Erythroblast (primary cell): Measurements from ENCODE around the gene ELAPOR2.
"Not testable (repeated sequence)": the region's sequence is repeated elsewhere in the genome, so short reads cannot be mapped to it uniquely, and the experiment has no call there.

Experiments
- DNase-seq, 2 experiments: peaks; one replicate each; lab custom pipeline; 2025; lab: John Stamatoyannopoulos, UW
- GATA1 ChIP-seq: IDR thresholded peaks from 2 replicates; pipeline ENCODE4 v1.6.1; 2011; ENCODE audit warnings: low read depth, mild to moderate bottlenecking, control low read depth, low read length, moderate library complexity
- POLR2A ChIP-seq: IDR thresholded peaks from 2 replicates; pipeline ENCODE4 v1.6.1; 2011; ENCODE audit warnings: mild to moderate bottlenecking, low read length

ELAPOR2 gene

DNA sequence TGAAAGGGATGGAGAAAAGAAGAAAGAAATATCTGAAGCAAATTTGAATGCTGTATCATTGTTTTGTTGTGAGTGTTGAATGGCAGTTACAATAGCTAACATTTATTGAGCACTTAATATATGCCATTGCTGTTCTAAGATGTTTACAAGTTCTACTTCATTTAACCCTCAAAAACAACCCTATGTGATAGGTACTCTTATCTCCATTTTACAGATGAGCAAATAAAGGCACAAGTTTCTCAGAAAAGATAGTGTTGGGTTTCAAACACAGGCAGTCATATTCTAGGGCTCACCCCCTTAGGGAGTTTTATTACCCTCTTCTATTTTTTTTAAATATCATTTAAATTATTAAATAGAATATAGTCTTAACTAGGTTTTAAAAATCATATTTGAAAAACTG lies 8.3 kb upstream of the ELAPOR2 start:
- no peak for TF ChIP-seq POLR2A
- no peak for TF ChIP-seq GATA1

DNA sequence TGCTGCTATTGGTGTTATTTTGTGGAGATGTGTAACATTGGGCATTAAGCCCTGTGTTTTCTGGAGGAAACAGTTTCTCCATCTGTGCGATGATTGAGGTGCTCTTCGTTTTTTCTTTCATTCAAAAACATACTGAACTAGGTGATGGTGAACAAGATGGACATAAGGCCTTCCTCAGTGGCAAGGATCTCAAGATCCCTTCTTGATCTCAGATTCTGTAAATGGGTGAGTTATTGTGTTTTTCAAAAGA lies 759 bp upstream of the ELAPOR2 start:
- no peak for DNase-seq
- TF ChIP-seq POLR2A (no peak), GATA1 (no peak)

More for the DNA sequence above, 8.3 kb upstream of the ELAPOR2 start:
- DNase-seq, result no peak

DNA sequence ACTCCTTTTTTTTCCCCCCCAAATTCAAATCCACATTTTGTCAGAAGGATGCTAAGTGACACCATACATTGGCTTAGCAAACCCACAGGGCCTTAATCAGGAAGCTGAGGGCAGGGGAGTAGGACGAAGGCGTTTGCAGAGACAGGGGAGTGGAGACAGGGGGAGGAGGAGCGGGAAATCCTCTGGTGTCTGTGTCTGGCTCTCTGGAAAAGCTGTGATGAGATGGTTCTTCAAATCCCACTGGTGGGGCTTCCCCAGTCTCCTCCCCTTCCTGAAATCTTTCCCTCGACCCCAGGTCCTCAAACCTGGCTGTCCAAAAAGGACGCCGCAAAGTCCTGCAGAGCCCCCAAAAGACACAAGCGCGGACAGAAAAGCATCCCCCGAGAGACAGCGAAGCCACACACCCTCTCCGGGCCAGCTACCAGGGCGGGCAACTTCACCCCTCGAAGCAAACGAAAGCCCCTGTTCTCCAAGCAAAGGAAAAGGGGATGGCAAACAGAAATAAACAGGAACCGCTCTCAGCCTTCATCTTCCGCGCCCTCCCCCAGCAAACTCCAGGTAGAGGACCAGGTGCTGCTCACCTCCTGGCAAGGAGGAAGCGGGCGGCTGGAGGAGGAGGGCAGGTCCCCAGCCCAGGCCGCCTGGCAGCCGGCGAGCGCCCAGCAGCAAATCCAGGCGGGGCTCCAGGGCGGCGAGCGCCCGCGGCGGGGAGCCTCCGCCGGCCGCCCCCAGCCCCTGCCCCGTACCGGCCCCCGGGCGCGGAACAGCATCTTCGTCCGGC lies 520 bp downstream of the ELAPOR2 start:
- DNase-seq, result peak in 1 of 2 experiments; percentile 30
- TF ChIP-seq GATA1 (no peak), POLR2A (no peak)

DNA sequence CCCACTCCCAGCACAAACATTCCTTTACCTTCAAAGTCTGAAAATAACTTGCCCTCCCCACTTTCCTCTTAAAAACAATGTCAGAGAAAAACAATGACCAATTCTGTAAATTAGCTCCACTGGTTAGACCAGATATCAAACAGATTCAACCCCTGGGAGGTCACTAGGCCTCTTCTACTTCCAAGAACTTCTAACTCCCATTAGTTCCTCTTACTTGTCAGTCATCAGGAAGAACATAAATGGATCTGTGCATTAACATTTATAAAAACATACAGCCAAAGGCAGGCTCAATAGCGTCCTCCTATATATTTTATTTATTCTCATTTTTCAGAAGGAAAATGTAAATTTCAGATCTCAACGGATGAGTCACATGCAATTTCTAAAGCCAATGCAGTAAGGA lies 2.2 kb downstream of the ELAPOR2 start:
- DNase-seq, result no peak
- TF ChIP-seq GATA1 (no peak), POLR2A (no peak)

DNA sequence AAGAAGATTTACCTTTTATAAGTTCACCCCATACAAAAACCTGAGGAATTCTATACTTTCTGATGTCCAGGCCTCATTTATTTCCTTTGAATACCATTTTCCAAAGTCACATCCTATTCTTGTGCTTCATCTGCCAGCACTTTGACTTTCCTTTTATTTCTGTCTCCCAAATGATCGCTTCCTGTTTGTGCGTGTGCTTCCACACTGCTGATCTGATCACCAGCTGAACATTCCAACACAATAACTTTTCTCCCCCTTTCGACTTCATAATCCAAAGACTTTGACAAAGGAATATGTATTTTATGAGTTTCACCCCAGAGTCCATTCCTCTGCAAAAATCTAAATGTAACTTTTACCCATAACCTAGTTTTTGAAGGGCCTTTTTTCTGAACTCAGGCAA lies 3.1 kb downstream of the ELAPOR2 start:
- TF ChIP-seq POLR2A, result no peak
- TF ChIP-seq GATA1, result no peak
- DNase-seq, result no peak

DNA sequence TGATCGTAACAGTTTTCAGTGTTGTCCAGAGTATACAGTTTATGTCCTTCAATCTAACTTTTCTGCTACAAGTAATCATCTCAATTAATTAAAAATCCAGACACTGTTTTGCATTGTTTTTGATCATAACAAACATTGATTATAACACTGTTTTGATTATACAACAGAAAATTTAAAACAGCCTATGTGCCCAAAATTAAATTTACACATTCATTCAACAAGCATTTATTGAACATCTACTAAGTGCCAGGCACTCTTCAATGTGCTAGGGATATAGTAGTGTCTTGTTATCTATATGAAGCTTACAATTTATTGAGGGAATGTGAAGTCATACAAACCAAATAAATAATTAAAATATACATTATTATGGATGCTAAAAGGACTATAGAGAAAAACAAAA lies 10.6 kb downstream of the ELAPOR2 start:
- TF ChIP-seq POLR2A (no peak), GATA1 (no peak)
- DNase-seq, result no peak

DNA sequence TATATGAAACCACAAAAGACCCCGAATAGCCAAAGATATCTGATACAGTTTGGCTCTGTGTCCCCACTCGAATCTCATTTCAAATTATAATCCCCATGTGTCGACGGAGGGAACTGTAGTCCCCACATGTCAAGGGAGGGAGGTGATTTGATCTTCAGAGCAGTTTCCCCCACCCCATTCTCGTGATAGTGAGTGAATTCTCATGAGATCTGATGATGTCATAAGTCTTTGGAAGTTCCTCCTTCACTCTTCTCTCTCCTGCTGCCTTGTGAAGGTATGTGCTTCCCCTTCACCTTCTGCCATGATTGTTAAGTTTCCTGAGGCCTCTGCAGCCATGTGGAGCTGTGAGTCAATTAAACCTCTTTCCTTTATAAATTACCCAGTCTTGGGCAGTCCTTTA lies 13.0 kb downstream of the ELAPOR2 start:
- no peak for DNase-seq
- TF ChIP-seq POLR2A, result no peak
- no peak for TF ChIP-seq GATA1

DNA sequence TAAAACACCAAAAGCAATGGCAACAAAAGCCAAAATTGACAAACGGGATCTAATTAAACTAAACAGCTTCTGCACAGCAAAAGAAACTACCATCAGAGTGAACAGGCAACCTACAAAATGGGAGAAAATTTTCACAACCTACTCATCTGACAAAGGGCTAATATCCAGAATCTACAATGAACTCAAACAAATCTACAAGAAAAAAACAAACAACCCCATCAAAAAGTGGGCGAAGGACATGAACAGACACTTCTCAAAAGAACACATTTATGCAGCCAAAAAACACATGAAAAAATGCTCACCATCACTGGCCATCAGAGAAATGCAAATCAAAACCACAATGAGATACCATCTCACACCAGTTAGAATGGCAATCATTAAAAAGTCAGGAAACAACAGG lies 14.7 kb downstream of the ELAPOR2 start:
- DNase-seq, result not testable (repeated sequence)

DNA sequence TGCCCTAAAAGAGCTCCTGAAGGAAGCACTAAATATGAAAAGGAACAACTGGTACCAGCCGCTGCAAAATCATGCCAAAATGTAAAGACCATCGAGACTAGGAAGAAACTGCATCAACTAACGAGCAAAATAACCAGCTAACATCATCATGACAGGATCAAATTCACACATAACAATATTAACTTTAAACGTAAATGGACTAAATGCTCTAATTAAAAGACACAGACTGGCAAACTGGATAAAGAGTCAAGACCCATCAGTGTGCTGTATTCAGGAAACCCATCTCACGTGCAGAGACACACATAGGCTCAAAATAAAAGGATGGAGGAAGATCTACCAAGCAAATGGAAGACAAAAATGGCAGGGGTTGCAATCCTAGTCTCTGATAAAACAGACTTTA lies 17.9 kb downstream of the ELAPOR2 start:
- not testable (repeated sequence) for DNase-seq

DNA sequence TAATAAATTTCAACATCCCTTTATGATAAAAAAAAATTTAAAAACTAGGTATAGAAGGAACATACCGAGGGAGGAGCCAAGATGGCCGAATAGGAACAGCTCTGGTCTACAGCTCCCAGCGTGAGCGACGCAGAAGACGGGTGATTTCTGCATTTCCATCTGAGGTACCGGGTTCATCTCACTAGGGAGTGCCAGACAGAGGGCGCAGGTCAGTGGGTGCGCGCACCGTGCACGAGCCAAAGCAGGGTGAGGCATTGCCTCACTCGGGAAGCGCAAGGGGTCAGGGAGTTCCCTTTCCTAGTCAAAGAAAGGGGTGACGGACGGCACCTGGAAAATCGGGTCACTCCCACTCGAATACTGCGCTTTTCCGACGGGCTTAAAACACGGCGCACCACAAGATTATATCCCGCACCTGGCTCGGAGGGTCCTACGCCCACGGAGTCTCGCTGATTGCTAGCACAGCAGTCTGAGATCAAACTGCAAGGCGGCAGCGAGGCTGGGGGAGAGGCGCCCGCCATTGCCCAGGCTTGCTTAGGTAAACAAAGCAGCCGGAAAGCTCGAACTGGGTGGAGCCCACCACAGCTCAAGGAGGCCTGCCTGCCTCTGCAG lies 19.7 kb downstream of the ELAPOR2 start:
- not testable (repeated sequence) for DNase-seq

DNA sequence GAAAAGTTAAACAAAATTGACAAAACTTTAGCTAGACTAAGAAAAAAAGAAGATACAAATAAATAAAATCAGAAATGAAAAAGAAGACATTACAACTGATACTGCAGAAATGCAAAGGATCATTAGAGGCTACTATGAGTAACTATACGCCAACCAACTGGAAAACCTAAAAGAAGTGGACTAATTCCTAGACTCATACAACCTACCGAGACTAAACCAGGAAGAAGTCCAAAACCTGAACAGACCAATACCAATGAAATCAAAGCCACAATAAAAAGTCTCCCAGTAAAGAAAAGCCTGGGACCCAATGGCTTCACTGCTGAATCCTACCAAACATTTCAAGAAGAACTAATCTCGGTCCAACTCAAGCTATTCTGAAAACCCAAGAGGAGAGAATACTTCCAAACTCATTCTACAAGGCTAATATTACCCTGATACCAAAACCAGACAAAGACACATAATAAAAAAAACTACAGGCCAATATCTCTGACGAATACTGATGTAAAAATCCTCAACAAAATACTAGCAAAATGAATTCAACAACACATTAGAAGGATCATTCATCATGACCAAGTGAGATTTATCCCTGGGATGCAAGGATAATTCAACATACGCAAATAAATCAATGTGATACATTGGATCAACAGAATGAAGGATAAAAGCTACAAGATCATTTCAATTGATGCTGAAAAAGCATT lies 20.3 kb downstream of the ELAPOR2 start:
- DNase-seq, result no peak
- TF ChIP-seq POLR2A (no peak), GATA1 (no peak)

DNA sequence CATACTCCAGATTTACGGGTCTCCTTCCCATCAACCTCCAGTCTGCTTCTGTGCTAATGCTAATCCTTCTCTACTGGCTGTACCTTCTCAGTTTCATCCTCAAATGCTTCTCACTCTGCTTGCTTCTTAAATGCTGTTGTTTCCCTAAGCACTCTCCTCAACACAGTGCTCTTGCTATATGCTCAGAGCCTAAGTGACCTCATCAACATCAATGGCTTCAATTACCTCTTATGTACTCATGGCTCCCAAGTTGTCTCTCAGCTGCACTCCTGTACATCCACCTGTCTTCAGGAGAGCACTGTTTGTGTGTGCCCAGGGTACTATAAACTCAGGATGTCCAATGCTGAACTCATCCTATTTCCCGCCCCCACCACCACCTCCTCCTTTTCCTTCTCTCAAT lies 22.5 kb downstream of the ELAPOR2 start:
- TF ChIP-seq GATA1, result no peak
- no peak for TF ChIP-seq POLR2A
- no peak for DNase-seq

DNA sequence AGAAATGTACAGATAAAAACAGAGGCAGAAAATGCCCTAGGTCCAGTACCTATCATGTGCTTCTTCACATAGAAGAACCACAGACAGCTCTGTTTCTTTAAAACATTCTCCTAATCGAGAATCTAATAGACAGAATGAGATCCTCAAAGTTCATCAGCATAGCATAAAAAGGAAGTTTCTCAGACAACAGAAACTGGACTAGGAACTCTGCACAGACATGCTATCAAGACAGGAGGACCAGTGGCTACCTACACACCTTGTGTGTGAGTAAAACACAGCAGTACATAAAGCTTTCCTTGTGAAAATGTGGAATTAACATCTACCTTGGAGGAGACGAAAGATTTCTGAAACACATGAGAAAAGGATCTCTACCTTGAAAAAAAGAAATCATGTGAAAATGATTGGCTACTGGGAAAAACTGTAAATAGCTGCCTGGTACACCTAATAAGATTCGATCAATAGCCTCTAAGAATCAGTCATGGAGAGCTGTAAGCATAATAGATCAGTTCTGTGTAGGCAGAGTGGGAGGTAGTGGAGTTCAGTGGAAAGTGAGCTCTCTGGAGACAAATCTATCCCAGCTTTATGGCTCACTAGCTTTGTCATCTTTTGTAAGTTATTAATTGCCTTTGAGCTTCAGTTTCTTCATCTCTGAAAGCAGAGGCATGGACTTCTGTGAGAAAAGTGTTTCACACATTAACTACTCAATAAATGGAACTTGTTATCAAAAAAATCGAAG lies 26.7 kb downstream of the ELAPOR2 start:
- DNase-seq, result no peak
- TF ChIP-seq GATA1 (no peak), POLR2A (no peak)

DNA sequence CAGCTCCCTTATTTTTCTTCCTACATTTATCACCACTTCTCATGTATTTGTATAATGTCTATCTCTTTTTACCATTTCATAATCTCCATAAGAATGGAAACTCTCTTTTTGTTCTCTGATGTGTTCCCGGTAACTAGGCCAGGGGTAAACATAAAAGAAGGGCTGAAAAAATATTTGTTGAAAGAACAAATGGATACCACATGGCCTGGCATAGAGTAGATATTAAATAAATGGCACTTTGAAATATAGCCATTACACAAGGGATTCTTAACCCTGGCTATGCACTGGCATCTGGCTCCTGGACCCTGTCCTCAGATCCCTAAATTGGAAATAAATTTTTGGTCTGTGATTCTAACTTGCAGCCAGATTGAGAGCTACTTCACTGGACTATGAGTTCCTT lies 30.4 kb downstream of the ELAPOR2 start:
- DNase-seq, result no peak
- TF ChIP-seq POLR2A (no peak), GATA1 (no peak)

DNA sequence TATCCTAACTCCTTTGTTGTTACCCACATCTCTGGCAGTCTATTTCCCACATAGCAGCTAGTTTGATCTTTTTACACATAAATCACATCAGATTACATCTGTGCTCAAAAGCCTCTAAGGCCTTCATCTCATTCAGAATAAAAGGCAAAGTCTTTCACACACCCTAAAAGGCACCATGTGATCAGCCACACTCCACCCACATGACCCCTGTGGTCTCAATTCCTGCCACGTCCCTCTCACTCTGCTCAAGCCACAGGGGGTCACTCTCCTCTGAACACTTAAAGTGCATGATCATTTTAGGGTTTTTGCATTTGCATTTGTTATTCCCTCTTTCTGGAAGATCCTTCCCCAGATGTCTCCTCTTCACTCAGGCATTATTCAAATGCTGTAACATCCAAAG lies 30.8 kb downstream of the ELAPOR2 start:
- no peak for TF ChIP-seq POLR2A
- TF ChIP-seq GATA1, result no peak
- no peak for DNase-seq
